GM23338 (cell line): ENCODE data around the gene GPC6. TPM values are rescaled to one million over a fixed set of nuclear protein-coding genes. Genes with fewer than 3 reads are reported as not detected.

Experiments used
- ATAC-seq: fragments of 200-7000 bp; cut with Tn5 transposase; 3 replicates; pipeline ENCODE4 v1.9.1; 2020
- DNase-seq: peaks from one replicate; pipeline ENCODE4 v3.0.0-alpha.2; 2015; ENCODE audit warnings: low spot score
- H2AFZ ChIP-seq: fragments of 200-600 bp; sonication (generic); 2 replicates; pipeline ENCODE4 v1.8.0; 2016; ENCODE audit warnings: antibody characterized with exemption, mild to moderate bottlenecking, moderate library complexity
- H3F3A ChIP-seq: fragments of 200-600 bp; sonication (generic); replicated peaks from 2 replicates; pipeline ENCODE4 v1.8.0; 2017; ENCODE audit warnings: antibody characterized with exemption, mixed run types, low read depth
- H3K27ac ChIP-seq: fragments of 200-600 bp; sonication (generic); 2 replicates; pipeline ENCODE4 v1.6.1; 2016; ENCODE audit warnings: low read depth
- H3K27me3 ChIP-seq: fragments of 200-600 bp; sonication (generic); 2 replicates; pipeline ENCODE4 v1.8.0; 2016; ENCODE audit warnings: mild to moderate bottlenecking, mixed run types, moderate library complexity; ENCODE audit not compliant: insufficient read depth
- H3K36me3 ChIP-seq: fragments of 200-600 bp; sonication (generic); 2 replicates; pipeline ENCODE4 v1.8.0; 2016; ENCODE audit warnings: mild to moderate bottlenecking; ENCODE audit not compliant: insufficient read depth
- H3K4me1 ChIP-seq: fragments of 200-600 bp; sonication (generic); 2 replicates; pipeline ENCODE4 v1.8.0; 2016; ENCODE audit warnings: mild to moderate bottlenecking, moderate library complexity; ENCODE audit not compliant: insufficient read depth
- H3K4me2 ChIP-seq: fragments of 200-600 bp; sonication (generic); 2 replicates; pipeline ENCODE4 v1.7.1; 2017; ENCODE audit warnings: mixed run types
- H3K4me3 ChIP-seq: fragments of 200-600 bp; sonication (generic); 2 replicates; pipeline ENCODE4 v1.6.1; 2016; ENCODE audit warnings: mixed run types
- H3K79me2 ChIP-seq: fragments of 200-600 bp; sonication (generic); replicated peaks from 2 replicates; pipeline ENCODE4 v1.8.0; 2017; ENCODE audit warnings: mild to moderate bottlenecking; ENCODE audit not compliant: insufficient read depth
- H3K9me2 ChIP-seq: fragments of 200-600 bp; sonication (generic); 2 replicates; pipeline ENCODE4 v1.8.0; 2017; ENCODE audit not compliant: insufficient read depth
- H4K20me1 ChIP-seq: fragments of 200-600 bp; sonication (generic); replicated peaks from 2 replicates; pipeline ENCODE4 v1.8.0; 2017; ENCODE audit warnings: mild to moderate bottlenecking; ENCODE audit not compliant: insufficient read depth
- H3K27ac Mint-ChIP-seq: 2 replicates; pipeline ENCODE4 v1.8.0; 2020; ENCODE audit warnings: inconsistent platforms, mild to moderate bottlenecking, moderate library complexity, mixed read lengths
- H3K27me3 Mint-ChIP-seq: 3 replicates; pipeline ENCODE4 v1.8.0; 2022; ENCODE audit warnings: low read depth, mild to moderate bottlenecking, moderate library complexity, mixed read lengths, inconsistent platforms; ENCODE audit not compliant: insufficient read depth, poor library complexity
- H3K36me3 Mint-ChIP-seq: 3 replicates; pipeline ENCODE4 v1.8.0; 2021; ENCODE audit warnings: low read depth, mild to moderate bottlenecking, inconsistent platforms, moderate library complexity, mixed read lengths
- H3K4me1 Mint-ChIP-seq: 3 replicates; pipeline ENCODE4 v1.8.0; 2020; ENCODE audit warnings: mild to moderate bottlenecking, inconsistent platforms, mixed read lengths
- H3K4me3 Mint-ChIP-seq: 3 replicates; pipeline ENCODE4 v1.8.0; 2021; ENCODE audit warnings: moderate library complexity, mild to moderate bottlenecking, inconsistent platforms, mixed read lengths
- H3K9me3 Mint-ChIP-seq: 3 replicates; pipeline ENCODE4 v1.8.0; 2020; ENCODE audit warnings: moderate library complexity, mild to moderate bottlenecking, inconsistent platforms, mixed read lengths
- CREB1 ChIP-seq: fragments of 250-450 bp; sonication (Bioruptor Pico); IDR thresholded peaks from 2 replicates; pipeline ENCODE4 v1.5.0; 2020; ENCODE audit warnings: low read depth, mild to moderate bottlenecking, moderate library complexity
- ETS1 ChIP-seq: IDR thresholded peaks from 2 replicates; pipeline ENCODE4 v1.6.1; 2016; ENCODE audit warnings: antibody characterized with exemption
- EZH2 ChIP-seq: fragments of 200-600 bp; sonication (generic); IDR thresholded peaks from one replicate; pipeline ENCODE4 v1.8.0; 2017; ENCODE audit warnings: antibody characterized with exemption, mild to moderate bottlenecking, low read depth; ENCODE audit not compliant: unreplicated experiment
- EZH2phosphoT487 ChIP-seq: fragments of 200-600 bp; sonication (generic); IDR thresholded peaks from one replicate; pipeline ENCODE4 v1.8.1; 2018; ENCODE audit warnings: antibody characterized with exemption; ENCODE audit not compliant: unreplicated experiment
- JUNB ChIP-seq: IDR thresholded peaks from one replicate; pipeline ENCODE4 v1.6.1; 2016; ENCODE audit warnings: antibody characterized with exemption; ENCODE audit not compliant: unreplicated experiment
- NANOG ChIP-seq: IDR thresholded peaks from 2 replicates; pipeline ENCODE4 v1.6.1; 2016; ENCODE audit warnings: antibody characterized with exemption, borderline replicate concordance
- POLR2AphosphoS5 ChIP-seq: IDR thresholded peaks from 2 replicates; pipeline ENCODE4 v1.6.1; 2016; ENCODE audit warnings: antibody characterized with exemption, low read depth
- REST ChIP-seq: IDR thresholded peaks from one replicate; pipeline ENCODE4 v1.6.1; 2018; ENCODE audit warnings: antibody characterized with exemption; ENCODE audit not compliant: unreplicated experiment
- STAT1 ChIP-seq: IDR thresholded peaks from one replicate; pipeline ENCODE4 v1.6.1; 2016; ENCODE audit warnings: antibody characterized with exemption; ENCODE audit not compliant: unreplicated experiment
- ZNF114 ChIP-seq: fragments of 250-450 bp; sonication (Bioruptor Pico); IDR thresholded peaks from 2 replicates; pipeline ENCODE4 v1.5.0; 2020; ENCODE audit warnings: mild to moderate bottlenecking, moderate library complexity
- ZNF331 ChIP-seq: fragments of 250-450 bp; sonication (Bioruptor Pico); IDR thresholded peaks from 2 replicates; pipeline ENCODE4 v1.5.0; 2020; ENCODE audit warnings: low read depth, mild to moderate bottlenecking, moderate library complexity
- ZNF462 ChIP-seq: fragments of 250-450 bp; sonication (Bioruptor Pico); IDR thresholded peaks from 2 replicates; pipeline ENCODE4 v1.5.0; 2020; ENCODE audit warnings: mild to moderate bottlenecking, moderate library complexity
- polyA plus RNA-seq: library from polyadenylated mRNA; unstranded; fragments of >200 nt; fragmentation: Nextera tagmentation; extraction: Ambion mirVana; gene quantifications from 2 replicates; pipeline ENCODE4 v1.2.1, GENCODE V29; 2016
- total RNA-seq: library from RNA; depleted of rRNA; stranded (reverse); fragments of >200 nt; shearing (Covaris generic); gene quantifications from 2 replicates; pipeline ENCODE4 v1.2.3, GENCODE V29; 2014

The GPC6 gene
- total and polyA plus RNA-seq, 2 experiments from 2014 or later: 6.4 to 28.6 TPM

- TF ChIP-seq NANOG: no peak
- TF ChIP-seq JUNB: no peak
- TF ChIP-seq STAT1: no peak
- TF ChIP-seq ZNF331 (CRISPR knock-in tag): no peak
- TF ChIP-seq CREB1 (CRISPR knock-in tag): no peak
Measured at GRCh38 chr13:93818345-93818744, 591.7 kb downstream of the GPC6 start (continued).

GRCh38 chr13:93819331-93819890, 592.8 kb downstream of the GPC6 start:
- H3K4me2 ChIP-seq: no peak overlapping the region
- no peak for ATAC-seq
- TF ChIP-seq EZH2phosphoT487 (no peak), NANOG (no peak), ZNF114 (CRISPR knock-in tag) (no peak), REST (no peak), POLR2AphosphoS5 (no peak), CREB1 (CRISPR knock-in tag) (no peak), ZNF462 (CRISPR knock-in tag) (no peak), STAT1 (no peak), JUNB (no peak), ZNF331 (CRISPR knock-in tag) (no peak), ETS1 (no peak), EZH2 (no peak)

More at GRCh38 chr13:93819331-93819890, 592.8 kb downstream of the GPC6 start:
- H3K4me1 Mint-ChIP-seq: peaks cover 17% of the 10 kb centered on the region
- no peak for DNase-seq
- Histone ChIP-seq H3K79me2 (no peaks in the 10 kb centered on the region), H3K27ac (peak overlapping the region; percentile 20; the same call in 1 of the 2 replicates), H3K27me3 (no peaks in the 10 kb centered on the region), H3K4me1 (0 out of 2 replicates have a peak, but pooled peaks cover 6% of the 10 kb centered on the region), H3F3A (no peaks in the 10 kb centered on the region), H3K4me3 (no peak overlapping the region), H4K20me1 (no peaks in the 10 kb centered on the region), H3K9me2 (no peaks in the 10 kb centered on the region), H3K36me3 (no peaks in the 10 kb centered on the region), H2AFZ (no peak overlapping the region)
- no peaks in the 10 kb centered on the region for H3K36me3 Mint-ChIP-seq
- H3K4me3 Mint-ChIP-seq: no peak overlapping the region
- H3K27me3 Mint-ChIP-seq: no peaks in the 10 kb centered on the region
- no peaks in the 10 kb centered on the region for H3K9me3 Mint-ChIP-seq
- H3K27ac Mint-ChIP-seq: no peak overlapping the region
